HEK293 (cell line): ENCODE measurements around the gene ERCC6L.
A peak's percentile ranks its signal among the peaks of the same experiment; 100 is the strongest.

Experiments used
- CTCF ChIA-PET: fragments of 350-600 bp; formaldehyde crosslinking; extraction: SDS; loops from one replicate; lab custom pipeline; 2021; ENCODE audit warnings: antibody characterized with exemption; lab: Yijun Ruan, JAX
- POLR2A ChIA-PET: fragments of 300-600 bp; formaldehyde crosslinking; extraction: SDS; loops from one replicate; lab custom pipeline; 2020; ENCODE audit warnings: antibody characterized with exemption, inconsistent platforms; lab: Yijun Ruan, JAX
- H3K27ac ChIP-seq: fragments of 200-500 bp; sonication (Bioruptor generic); 2 replicates; pipeline ENCODE4 v1.5.1; 2014; ENCODE audit warnings: low read depth, low read length, control low read depth, inconsistent platforms; ENCODE audit errors: extremely low read depth
- H3K36me3 ChIP-seq, 2 experiments: fragments of 200-500 bp in 1 of 2; sonication (Bioruptor generic) in 1 of 2; 1 replicate in 1 of 2; 2 replicates in 1 of 2; pipeline ENCODE4 v1.5.1; 2014 to 2017; ENCODE audit warnings: inconsistent platforms in 2 of 2, low read length in 2 of 2; ENCODE audit not compliant: control insufficient read depth in 2 of 2, insufficient read depth in 1 of 2
- H3K4me1 ChIP-seq: fragments of 200-500 bp; sonication (Bioruptor generic); 2 replicates; pipeline ENCODE4 v1.5.1; 2014; ENCODE audit warnings: mild to moderate bottlenecking, low read length, inconsistent platforms; ENCODE audit not compliant: control insufficient read depth, insufficient read depth
- H3K4me3 ChIP-seq: 2 replicates; pipeline ENCODE4 v1.5.1; 2011; ENCODE audit warnings: low read depth, mild to moderate bottlenecking, control low read depth, low read length, moderate library complexity
- H3K9me3 ChIP-seq: fragments of 200-500 bp; sonication (Bioruptor generic); 2 replicates; pipeline ENCODE4 v1.5.1; 2014; ENCODE audit warnings: low read depth, low read length, inconsistent platforms; ENCODE audit not compliant: control insufficient read depth, insufficient read depth
- EGR2 ChIP-seq: fragments of 450-650 bp; formaldehyde crosslinking; IDR thresholded peaks from 2 replicates; pipeline ENCODE4 v1.5.1; 2016; ENCODE audit warnings: low read depth, missing biosample characterization, missing genetic modification characterization
- GFI1B ChIP-seq: fragments of 450-650 bp; formaldehyde crosslinking; IDR thresholded peaks from 2 replicates; pipeline ENCODE4 v1.5.1; 2016; ENCODE audit warnings: missing biosample characterization, missing genetic modification characterization
- HOXA7 ChIP-seq: sonication (generic); formaldehyde crosslinking; IDR thresholded peaks from 2 replicates; pipeline ENCODE4 v1.8.1; 2022; ENCODE audit warnings: missing genetic modification reagents, borderline replicate concordance
- KLF17 ChIP-seq: fragments of 450-650 bp; formaldehyde crosslinking; IDR thresholded peaks from 2 replicates; pipeline ENCODE4 v1.5.1; 2016; ENCODE audit warnings: missing biosample characterization, missing genetic modification characterization
- KLF8 ChIP-seq: fragments of 450-650 bp; formaldehyde crosslinking; IDR thresholded peaks from 2 replicates; pipeline ENCODE4 v1.5.1; 2016; ENCODE audit warnings: missing biosample characterization, missing genetic modification characterization
- WT1 ChIP-seq: fragments of 450-650 bp; formaldehyde crosslinking; IDR thresholded peaks from 2 replicates; pipeline ENCODE4 v1.5.1; 2016; ENCODE audit warnings: missing biosample characterization, missing genetic modification characterization
- ZBTB48 ChIP-seq: fragments of 450-650 bp; formaldehyde crosslinking; IDR thresholded peaks from 2 replicates; pipeline ENCODE4 v1.5.1; 2016; ENCODE audit warnings: missing biosample characterization, missing genetic modification characterization
- ZFHX2 ChIP-seq: fragments of 450-650 bp; formaldehyde crosslinking; conservative IDR thresholded peaks from 2 replicates; pipeline ENCODE4 v1.5.1; 2016; ENCODE audit warnings: missing biosample characterization, missing genetic modification characterization
- ZFP37 ChIP-seq: fragments of 450-650 bp; formaldehyde crosslinking; IDR thresholded peaks from 2 replicates; pipeline ENCODE4 v1.5.1; 2016; ENCODE audit warnings: missing biosample characterization, missing genetic modification characterization
- ZNF174 ChIP-seq: fragments of 450-650 bp; formaldehyde crosslinking; IDR thresholded peaks from 2 replicates; pipeline ENCODE4 v1.5.0; 2017; ENCODE audit warnings: missing biosample characterization, mild to moderate bottlenecking, missing genetic modification characterization
- ZNF2 ChIP-seq: fragments of 450-650 bp; formaldehyde crosslinking; IDR thresholded peaks from 2 replicates; pipeline ENCODE4 v1.5.1; 2016; ENCODE audit warnings: missing biosample characterization, missing genetic modification characterization
- ZNF302 ChIP-seq: fragments of 450-650 bp; formaldehyde crosslinking; IDR thresholded peaks from 2 replicates; pipeline ENCODE4 v1.5.1; 2016; ENCODE audit warnings: missing biosample characterization, missing genetic modification characterization, low read depth
- ZNF416 ChIP-seq: fragments of 450-650 bp; formaldehyde crosslinking; IDR thresholded peaks from 2 replicates; pipeline ENCODE4 v1.5.1; 2016; ENCODE audit warnings: missing biosample characterization, missing genetic modification characterization
- ZNF548 ChIP-seq: fragments of 450-650 bp; formaldehyde crosslinking; IDR thresholded peaks from 2 replicates; pipeline ENCODE4 v1.5.1; 2016; ENCODE audit warnings: missing biosample characterization, missing genetic modification characterization
- ZNF571 ChIP-seq: fragments of 450-650 bp; formaldehyde crosslinking; IDR thresholded peaks from 2 replicates; pipeline ENCODE4 v1.5.0; 2017; ENCODE audit warnings: missing biosample characterization, missing genetic modification characterization
- ZNF610 ChIP-seq: fragments of 450-650 bp; formaldehyde crosslinking; IDR thresholded peaks from 2 replicates; pipeline ENCODE4 v1.5.1; 2016; ENCODE audit warnings: missing biosample characterization, missing genetic modification characterization, borderline replicate concordance
- ZNF654 ChIP-seq: fragments of 450-650 bp; formaldehyde crosslinking; IDR thresholded peaks from 2 replicates; pipeline ENCODE4 v1.5.1; 2016; ENCODE audit warnings: low read depth, missing biosample characterization, missing genetic modification characterization
- ZNF660 ChIP-seq: fragments of 450-650 bp; IDR thresholded peaks from 2 replicates; pipeline ENCODE4 v1.5.1; 2018; ENCODE audit warnings: missing biosample characterization, mild to moderate bottlenecking, missing genetic modification characterization
- ZNF701 ChIP-seq: fragments of 450-650 bp; formaldehyde crosslinking; IDR thresholded peaks from 2 replicates; pipeline ENCODE4 v1.5.1; 2016; ENCODE audit warnings: missing biosample characterization, missing genetic modification characterization
- ZNF707 ChIP-seq: fragments of 450-650 bp; formaldehyde crosslinking; IDR thresholded peaks from 2 replicates; pipeline ENCODE4 v1.5.1; 2016; ENCODE audit warnings: missing biosample characterization, missing genetic modification characterization
- ZNF837 ChIP-seq: fragments of 450-650 bp; formaldehyde crosslinking; IDR thresholded peaks from 2 replicates; pipeline ENCODE4 v1.5.1; 2016; ENCODE audit warnings: missing biosample characterization, missing genetic modification characterization
- ZSCAN18 ChIP-seq: fragments of 450-650 bp; formaldehyde crosslinking; IDR thresholded peaks from 2 replicates; pipeline ENCODE4 v1.5.1; 2016; ENCODE audit warnings: missing biosample characterization, missing genetic modification characterization
- ZSCAN23 ChIP-seq: fragments of 450-650 bp; formaldehyde crosslinking; IDR thresholded peaks from 2 replicates; pipeline ENCODE4 v1.5.1; 2016; ENCODE audit warnings: missing biosample characterization, missing genetic modification characterization

Gene ERCC6L

GRCh38 chrX:72280321-72280845 is 41.6 kb upstream of the ERCC6L start:
- Histone ChIP-seq H3K9me3 (no peaks in the 10 kb centered on the region; the same call in 1 of the 2 replicates), H3K4me3 (no peak overlapping the region), H3K4me1 (peaks cover 5% of the 10 kb centered on the region), H3K27ac (no peak overlapping the region), H3K36me3 (peaks cover 10 to 13% of the 10 kb centered on the region in 2 experiments; a peak in 2 of 3 replicates)
- no peak for TF ChIP-seq ZNF548 (tag by site-specific recombination)
- TF ChIP-seq ZNF416, result no peak
- peak; percentile 72 for TF ChIP-seq EGR2 (tag by site-specific recombination)
- TF ChIP-seq ZNF837 (tag by site-specific recombination), result no peak
- no peak for TF ChIP-seq HOXA7 (CRISPR knock-in tag)
- no peak for TF ChIP-seq ZBTB48 (tag by site-specific recombination)
- TF ChIP-seq ZNF660 (tag by site-specific recombination), result no peak
- peak; percentile 49 for TF ChIP-seq ZFHX2 (tag by site-specific recombination)
- TF ChIP-seq ZFP37 (tag by site-specific recombination), result no peak
- no peak for TF ChIP-seq GFI1B (tag by site-specific recombination)
- TF ChIP-seq ZNF654 (tag by site-specific recombination), result no peak
- no peak for TF ChIP-seq ZNF302 (tag by site-specific recombination)
- TF ChIP-seq ZSCAN23, result no peak
- TF ChIP-seq ZNF707, result no peak
- no peak for TF ChIP-seq ZNF174 (tag by site-specific recombination)
- TF ChIP-seq ZNF571 (tag by site-specific recombination), result no peak
- no peak for TF ChIP-seq ZNF2
- 0 out of 2 replicates have a peak, but pooled peaks have one; percentile 20 for TF ChIP-seq WT1 (tag by site-specific recombination)
- no peak for TF ChIP-seq ZSCAN18 (tag by site-specific recombination)
- peak; percentile 69; the same call in 1 of the 2 replicates for TF ChIP-seq KLF17 (tag by site-specific recombination)
- CTCF ChIA-PET, result interaction anchor here (0.6 to 6.0 kb wide), 7 partner anchors 11 to 259 kb away, joined by 3 to 54 read pairs (median 5); no protein-coding TSS in a partner anchor
- POLR2A ChIA-PET, result interaction anchor here (0.7 to 2.5 kb wide), 3 partner anchors 11 to 99 kb away, joined by 3 to 9 read pairs (median 6); partner anchors contain the start of gene PIN4

- H3K27ac ChIP-seq, result peak overlapping the region; percentile 99
- ChIA-PET POLR2A (interaction anchor here (0.7 to 3.6 kb wide), 47 partner anchors 9 to 1576 kb away, joined by 3 to 100 read pairs (median 5); partner anchors contain the start of genes CITED1, ERCC6L, HDAC8 and PIN4), CTCF (interaction anchor here (0.8 to 6.0 kb wide), 25 partner anchors 7 to 1923 kb away, joined by 3 to 54 read pairs (median 5); no protein-coding TSS in a partner anchor)
- H3K4me3 ChIP-seq, result peak overlapping the region; percentile 82
- peaks cover 10% of the 10 kb centered on the region for H3K4me1 ChIP-seq
- H3K9me3 ChIP-seq, result no peaks in the 10 kb centered on the region
- TF ChIP-seq KLF8 (tag by site-specific recombination), result no peak
- TF ChIP-seq ZNF610 (tag by site-specific recombination), result no peak
- 0 out of 2 replicates have a peak, but pooled peaks have one; percentile 14 for TF ChIP-seq ZNF701 (tag by site-specific recombination)
- H3K36me3 ChIP-seq, result peaks cover 48 to 52% of the 10 kb centered on the region in 2 experiments
These were observed 37.7 kb upstream of the ERCC6L start for GRCh38 chrX:72276478-72276953.
